Mesenchymal stem cell (in vitro differentiated cells and primary cell): Measurements from ENCODE around the gene POLK.

Experiments
- DNase-seq: peaks from one replicate; pipeline ENCODE4 v3.0.0-alpha.2; 2013
- H2AFZ ChIP-seq: one replicate; pipeline ENCODE4 v1.6.1; 2013; ENCODE audit warnings: low read depth, mild to moderate bottlenecking, control low read depth, inconsistent platforms, low read length, moderate library complexity
- H2AK5ac ChIP-seq: 2 replicates; pipeline ENCODE4 v1.6.1; 2013; ENCODE audit warnings: low read length, moderate library complexity, mild to moderate bottlenecking, inconsistent platforms; ENCODE audit not compliant: severe bottlenecking
- H2BK120ac ChIP-seq: one replicate; pipeline ENCODE4 v1.6.1; 2013; ENCODE audit warnings: low read depth, mild to moderate bottlenecking, inconsistent platforms, low read length, moderate library complexity
- H2BK12ac ChIP-seq, 2 experiments: one replicate each; pipeline ENCODE4 v1.6.1; 2013; ENCODE audit warnings: inconsistent platforms in 2 of 2, low read length in 2 of 2, mild to moderate bottlenecking in 2 of 2, moderate library complexity in 2 of 2, control low read depth in 1 of 2
- H2BK15ac ChIP-seq: one replicate; pipeline ENCODE4 v1.6.1; 2013; ENCODE audit warnings: mild to moderate bottlenecking, low read depth, inconsistent platforms; ENCODE audit not compliant: poor library complexity, severe bottlenecking
- H2BK5ac ChIP-seq: 2 replicates; pipeline ENCODE4 v1.6.1; 2013; ENCODE audit warnings: low read depth, mild to moderate bottlenecking, low read length, control low read depth, inconsistent platforms; ENCODE audit not compliant: poor library complexity, severe bottlenecking
- H3K14ac ChIP-seq, 2 experiments: one replicate each; pipeline ENCODE4 v1.6.1; 2013; ENCODE audit warnings: inconsistent platforms in 2 of 2, low read length in 2 of 2, control low read depth in 1 of 2, mild to moderate bottlenecking in 1 of 2, moderate library complexity in 1 of 2
- H3K18ac ChIP-seq, 2 experiments: one replicate each; pipeline ENCODE4 v1.6.1; 2013; ENCODE audit warnings: inconsistent platforms in 2 of 2, low read length in 2 of 2, control low read depth in 1 of 2, low read depth in 1 of 2, mild to moderate bottlenecking in 1 of 2
- H3K23ac ChIP-seq, 2 experiments: one replicate each; pipeline ENCODE4 v1.6.1; 2013; ENCODE audit warnings: inconsistent platforms in 2 of 2, low read length in 2 of 2, mild to moderate bottlenecking in 2 of 2, moderate library complexity in 2 of 2, control low read depth in 1 of 2
- H3K27ac ChIP-seq: 2 replicates; pipeline ENCODE4 v1.5.1; 2013; ENCODE audit warnings: mild to moderate bottlenecking, moderate library complexity, low read length, control low read depth, inconsistent platforms; ENCODE audit not compliant: poor library complexity, severe bottlenecking
- H3K27me3 ChIP-seq, 2 experiments: 2 replicates each; pipeline versions ENCODE4 v1.6.1 to v1.7.0; 2013; ENCODE audit warnings: low read length in 2 of 2, mild to moderate bottlenecking in 2 of 2, moderate library complexity in 2 of 2, control low read depth in 1 of 2, inconsistent platforms in 1 of 2; ENCODE audit not compliant: control insufficient read depth in 1 of 2, insufficient read depth in 1 of 2
- H3K36me3 ChIP-seq, 2 experiments: 2 replicates each; pipeline versions ENCODE4 v1.6.1 to v1.7.0; 2013; ENCODE audit warnings: low read length in 2 of 2, control low read depth in 1 of 2, inconsistent platforms in 1 of 2, low read depth in 1 of 2, mild to moderate bottlenecking in 1 of 2; ENCODE audit not compliant: insufficient read depth in 2 of 2, control insufficient read depth in 1 of 2
- H3K4ac ChIP-seq, 2 experiments: one replicate each; pipeline ENCODE4 v1.6.1; 2013; ENCODE audit warnings: inconsistent platforms in 2 of 2, low read length in 2 of 2, mild to moderate bottlenecking in 2 of 2, moderate library complexity in 2 of 2, control low read depth in 1 of 2, low read depth in 1 of 2
- H3K4me1 ChIP-seq: 2 replicates; pipeline ENCODE4 v1.6.1; 2013; ENCODE audit warnings: low read depth, low read length, control low read depth; ENCODE audit not compliant: control insufficient read depth, insufficient read depth
- H3K4me2 ChIP-seq: 2 replicates; pipeline ENCODE4 v1.6.1; 2013; ENCODE audit warnings: low read length, mild to moderate bottlenecking, inconsistent platforms; ENCODE audit not compliant: poor library complexity, severe bottlenecking
- H3K4me3 ChIP-seq, 2 experiments: 2 replicates each; pipeline versions ENCODE4 v1.5.1 to v1.7.0; 2013; ENCODE audit warnings: low read length in 2 of 2, mild to moderate bottlenecking in 2 of 2, control low read depth in 1 of 2, low read depth in 1 of 2; ENCODE audit not compliant: insufficient read depth in 1 of 2
- H3K79me1 ChIP-seq: replicated peaks from 2 replicates; pipeline ENCODE4 v1.6.1; 2013; ENCODE audit warnings: mild to moderate bottlenecking, control low read depth, low read length, inconsistent platforms; ENCODE audit not compliant: poor library complexity, severe bottlenecking
- H3K9ac ChIP-seq: 2 replicates; pipeline ENCODE4 v1.7.0; 2013; ENCODE audit warnings: mild to moderate bottlenecking, low read length, moderate library complexity
- H3K9me3 ChIP-seq: 2 replicates; pipeline ENCODE4 v1.7.0; 2013; ENCODE audit warnings: mild to moderate bottlenecking, low read length; ENCODE audit not compliant: control insufficient read depth
- H4K8ac ChIP-seq: one replicate; pipeline ENCODE4 v1.6.1; 2013; ENCODE audit warnings: inconsistent platforms, mild to moderate bottlenecking, low read length, moderate library complexity
- H4K91ac ChIP-seq: one replicate; pipeline ENCODE4 v1.6.1; 2013; ENCODE audit warnings: mild to moderate bottlenecking, low read length, inconsistent platforms
- WGBS: methylation state at CpG from one replicate; pipeline ENCODE4 v1.1.7; 2013; ENCODE audit warnings: mixed read lengths; 5-methylcytosine and 5-hydroxymethylcytosine counted together

The POLK gene

DNA sequence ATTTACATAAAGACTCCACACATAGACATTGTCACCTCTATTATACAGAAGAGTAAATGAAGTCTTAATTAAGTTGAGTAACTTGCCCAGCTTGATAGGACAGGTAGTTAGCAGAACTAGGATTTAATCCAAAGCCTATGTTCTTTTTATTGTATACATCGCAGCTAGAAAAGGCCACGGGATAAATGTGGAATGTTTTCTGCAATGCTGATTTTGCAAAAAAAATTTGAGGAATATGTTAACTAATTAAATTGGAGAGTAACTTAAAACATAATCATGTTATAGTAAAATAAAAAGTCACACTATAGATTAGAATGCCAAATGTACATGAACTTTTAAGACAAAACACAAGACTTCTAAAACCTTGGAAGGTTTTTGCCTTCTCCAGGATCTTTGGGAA lies 41.1 kb downstream of the POLK start:
- Histone ChIP-seq H3K27me3 (no peaks in the 10 kb centered on the region), H3K14ac (no peak overlapping the region), H4K8ac (no peak overlapping the region), H3K27ac (no peak overlapping the region), H3K9me3 (no peaks in the 10 kb centered on the region), H2AFZ (no peak overlapping the region), H3K18ac (no peak overlapping the region), H3K4me3 (no peak overlapping the region), H2BK15ac (no peak overlapping the region), H4K91ac (no peak overlapping the region), H3K4me1 (no peaks in the 10 kb centered on the region), H2BK5ac (no peak overlapping the region), H3K23ac (no peak overlapping the region), H3K36me3 (peaks cover 3 to 63% of the 10 kb centered on the region in 2 experiments), H3K4ac (no peak overlapping the region), H3K79me1 (peaks cover 9% of the 10 kb centered on the region), H2BK120ac (no peak overlapping the region), H3K4me2 (no peak overlapping the region), H3K9ac (no peak overlapping the region), H2BK12ac (no peak overlapping the region), H2AK5ac (no peak overlapping the region)
- DNase-seq = no peak
- WGBS = 100% methylated on average over 2 of the region's 2 CpGs

DNA sequence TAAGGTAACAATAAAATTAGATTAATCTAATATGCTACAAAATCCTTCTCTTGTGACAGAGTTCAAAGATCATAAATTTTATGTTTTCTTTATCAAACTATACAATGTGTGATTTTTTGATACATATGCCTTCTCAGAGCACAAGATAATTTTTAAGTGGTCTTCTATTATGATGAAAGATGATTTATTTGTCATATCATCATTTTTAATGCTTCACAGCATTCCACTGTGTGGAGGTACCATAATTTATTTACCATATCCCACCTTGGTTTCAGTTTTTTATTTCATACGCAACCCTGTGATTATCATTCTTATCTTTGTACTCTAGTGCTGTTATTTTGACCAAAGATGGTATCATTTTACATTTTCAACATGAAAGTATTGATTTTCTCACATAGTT lies 41.7 kb downstream of the POLK start:
- no peak overlapping the region for H3K14ac ChIP-seq
- H3K9ac ChIP-seq = no peak overlapping the region

DNA sequence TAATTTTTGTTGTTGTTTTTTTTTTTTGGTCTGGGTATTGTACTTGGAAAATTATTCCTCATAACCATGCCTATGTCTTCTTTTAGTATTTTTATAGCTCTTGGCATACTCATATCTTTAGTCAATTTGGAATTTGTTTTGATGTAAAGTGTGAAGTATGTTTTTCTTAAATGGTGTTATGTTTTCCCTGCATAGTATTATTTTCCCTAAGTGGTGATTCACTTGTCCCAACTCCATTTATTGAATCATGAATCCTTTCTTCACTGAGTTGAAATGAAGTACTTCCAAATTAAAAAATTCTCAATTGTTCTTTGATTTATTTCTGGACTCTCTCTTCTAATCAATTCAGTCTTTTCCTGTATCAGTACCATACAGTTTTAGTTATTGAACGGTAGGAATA lies 46.5 kb downstream of the POLK start:
- H2BK120ac ChIP-seq = no peak overlapping the region
- H3K4me1 ChIP-seq = no peaks in the 10 kb centered on the region
- no peaks in the 10 kb centered on the region for H3K9me3 ChIP-seq
- no peak overlapping the region for H2AFZ ChIP-seq
- H3K36me3 ChIP-seq = peaks cover 3 to 45% of the 10 kb centered on the region in 2 experiments
- no peak overlapping the region for H3K4me3 ChIP-seq
- H2BK5ac ChIP-seq = no peak overlapping the region
- H3K79me1 ChIP-seq = peaks cover 7% of the 10 kb centered on the region
- H2AK5ac ChIP-seq = no peak overlapping the region
- H2BK12ac ChIP-seq = no peak overlapping the region
- no peak overlapping the region for H4K91ac ChIP-seq
- H3K27me3 ChIP-seq = no peaks in the 10 kb centered on the region
- no peak overlapping the region for H4K8ac ChIP-seq
- H3K9ac ChIP-seq = no peak overlapping the region
- no peak for DNase-seq
- no peak overlapping the region for H3K23ac ChIP-seq
- no peak overlapping the region for H3K18ac ChIP-seq
- WGBS = no CpG with 5 or more reads among the region's 1 CpG
- H2BK15ac ChIP-seq = no peak overlapping the region
- no peak overlapping the region for H3K4ac ChIP-seq
- no peak overlapping the region for H3K14ac ChIP-seq
- H3K27ac ChIP-seq = no peak overlapping the region
- H3K4me2 ChIP-seq = no peak overlapping the region

More for the DNA sequence above, 41.7 kb downstream of the POLK start:
- Histone ChIP-seq H3K27me3 (no peaks in the 10 kb centered on the region), H4K8ac (no peak overlapping the region), H2BK5ac (no peak overlapping the region), H2BK12ac (no peak overlapping the region), H3K4me3 (no peak overlapping the region), H2AK5ac (no peak overlapping the region), H3K4me2 (no peak overlapping the region), H4K91ac (no peak overlapping the region), H3K4me1 (no peaks in the 10 kb centered on the region), H2AFZ (no peak overlapping the region), H3K23ac (no peak overlapping the region), H2BK15ac (no peak overlapping the region), H3K9me3 (no peaks in the 10 kb centered on the region), H2BK120ac (no peak overlapping the region), H3K4ac (no peak overlapping the region), H3K36me3 (peaks cover 3 to 67% of the 10 kb centered on the region in 2 experiments), H3K27ac (no peak overlapping the region), H3K18ac (no peak overlapping the region), H3K79me1 (peaks cover 7% of the 10 kb centered on the region)
- no CpG with 5 or more reads among the region's 1 CpG for WGBS
- DNase-seq = no peak

DNA sequence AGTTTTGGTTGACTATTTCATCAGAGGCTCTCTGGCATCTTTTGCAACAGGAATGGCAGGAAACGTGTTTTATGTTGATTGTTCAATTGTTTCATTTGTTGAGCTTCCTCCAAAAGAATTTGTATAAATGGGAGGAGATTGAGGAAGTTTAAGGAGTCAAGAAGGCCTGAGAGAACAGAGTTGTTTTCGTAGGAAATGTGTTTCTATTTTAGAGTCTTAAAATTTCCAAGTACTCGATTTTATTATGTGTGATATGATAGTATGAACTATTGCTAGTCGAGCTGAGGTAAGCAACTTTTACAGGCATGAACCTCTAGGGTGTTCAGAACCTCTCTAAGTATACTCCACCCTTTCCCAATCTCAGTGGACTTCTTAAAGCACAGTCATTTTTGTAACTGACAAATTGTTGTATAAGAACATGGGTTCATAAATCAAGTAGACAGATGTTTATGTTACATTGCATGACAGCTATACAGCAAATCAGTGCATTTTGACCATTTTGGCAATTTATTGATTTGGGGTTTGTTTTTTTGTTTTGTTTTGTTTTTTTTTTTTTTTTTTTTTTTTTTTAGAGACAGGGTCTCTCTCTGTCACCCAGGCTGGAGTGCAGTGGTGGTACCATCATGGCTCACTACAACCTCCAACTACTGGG lies 47.4 kb downstream of the POLK start:
- H3K4me1 ChIP-seq = no peaks in the 10 kb centered on the region
- H3K9me3 ChIP-seq = no peaks in the 10 kb centered on the region
- H2AK5ac ChIP-seq = no peak overlapping the region

More for the DNA sequence above, 47.4 kb downstream of the POLK start:
- Histone ChIP-seq H3K23ac (no peak overlapping the region), H3K4me3 (no peak overlapping the region), H2BK15ac (no peak overlapping the region), H3K79me1 (peaks cover 5% of the 10 kb centered on the region), H3K18ac (no peak overlapping the region), H2BK120ac (no peak overlapping the region), H3K36me3 (peaks cover 3 to 36% of the 10 kb centered on the region in 2 experiments), H4K91ac (no peak overlapping the region), H3K4me2 (no peak overlapping the region), H4K8ac (no peak overlapping the region), H3K27me3 (no peaks in the 10 kb centered on the region), H2BK5ac (no peak overlapping the region), H3K4ac (no peak overlapping the region), H2BK12ac (no peak overlapping the region), H3K9ac (peak overlapping the region; percentile 20), H2AFZ (no peak overlapping the region), H3K27ac (no peak overlapping the region), H3K14ac (no peak overlapping the region)
- WGBS = 94% methylated on average over 3 of the region's 4 CpGs
- DNase-seq = no peak
